GM12872 (cell line): ENCODE results near the gene GNAS.

ENCODE experiments used
- TF ChIP-seq, protein P1 (sequence below): IDR thresholded peaks from 3 replicates; pipeline ENCODE4 v1.5.1; 2011; ENCODE audit warnings: low read depth, mild to moderate bottlenecking, low read length, moderate library complexity; ENCODE audit not compliant: insufficient read depth

The GNAS gene

DNA sequence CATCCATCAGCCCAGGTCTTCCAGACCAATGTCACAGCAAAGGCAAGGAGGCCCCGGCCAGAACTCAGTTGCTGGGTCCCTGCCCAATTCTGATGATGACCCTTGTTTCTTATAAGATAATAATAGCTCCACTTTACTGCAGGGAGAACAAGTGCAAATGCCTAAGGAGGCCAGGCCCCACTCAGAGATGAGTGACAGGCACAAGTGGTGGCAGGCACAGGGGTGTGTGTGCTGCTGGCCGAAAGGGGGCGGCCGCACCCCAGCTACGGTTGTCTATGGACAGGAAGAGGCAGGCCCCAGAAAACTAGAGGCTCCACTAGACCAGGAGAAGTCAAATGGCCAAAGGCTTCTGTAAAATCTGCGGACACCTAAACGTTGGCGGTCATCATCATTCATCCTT, 30.4 kb upstream of the GNAS start:
- TF ChIP-seq, protein P1, sequence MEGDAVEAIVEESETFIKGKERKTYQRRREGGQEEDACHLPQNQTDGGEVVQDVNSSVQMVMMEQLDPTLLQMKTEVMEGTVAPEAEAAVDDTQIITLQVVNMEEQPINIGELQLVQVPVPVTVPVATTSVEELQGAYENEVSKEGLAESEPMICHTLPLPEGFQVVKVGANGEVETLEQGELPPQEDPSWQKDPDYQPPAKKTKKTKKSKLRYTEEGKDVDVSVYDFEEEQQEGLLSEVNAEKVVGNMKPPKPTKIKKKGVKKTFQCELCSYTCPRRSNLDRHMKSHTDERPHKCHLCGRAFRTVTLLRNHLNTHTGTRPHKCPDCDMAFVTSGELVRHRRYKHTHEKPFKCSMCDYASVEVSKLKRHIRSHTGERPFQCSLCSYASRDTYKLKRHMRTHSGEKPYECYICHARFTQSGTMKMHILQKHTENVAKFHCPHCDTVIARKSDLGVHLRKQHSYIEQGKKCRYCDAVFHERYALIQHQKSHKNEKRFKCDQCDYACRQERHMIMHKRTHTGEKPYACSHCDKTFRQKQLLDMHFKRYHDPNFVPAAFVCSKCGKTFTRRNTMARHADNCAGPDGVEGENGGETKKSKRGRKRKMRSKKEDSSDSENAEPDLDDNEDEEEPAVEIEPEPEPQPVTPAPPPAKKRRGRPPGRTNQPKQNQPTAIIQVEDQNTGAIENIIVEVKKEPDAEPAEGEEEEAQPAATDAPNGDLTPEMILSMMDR: no peak

DNA sequence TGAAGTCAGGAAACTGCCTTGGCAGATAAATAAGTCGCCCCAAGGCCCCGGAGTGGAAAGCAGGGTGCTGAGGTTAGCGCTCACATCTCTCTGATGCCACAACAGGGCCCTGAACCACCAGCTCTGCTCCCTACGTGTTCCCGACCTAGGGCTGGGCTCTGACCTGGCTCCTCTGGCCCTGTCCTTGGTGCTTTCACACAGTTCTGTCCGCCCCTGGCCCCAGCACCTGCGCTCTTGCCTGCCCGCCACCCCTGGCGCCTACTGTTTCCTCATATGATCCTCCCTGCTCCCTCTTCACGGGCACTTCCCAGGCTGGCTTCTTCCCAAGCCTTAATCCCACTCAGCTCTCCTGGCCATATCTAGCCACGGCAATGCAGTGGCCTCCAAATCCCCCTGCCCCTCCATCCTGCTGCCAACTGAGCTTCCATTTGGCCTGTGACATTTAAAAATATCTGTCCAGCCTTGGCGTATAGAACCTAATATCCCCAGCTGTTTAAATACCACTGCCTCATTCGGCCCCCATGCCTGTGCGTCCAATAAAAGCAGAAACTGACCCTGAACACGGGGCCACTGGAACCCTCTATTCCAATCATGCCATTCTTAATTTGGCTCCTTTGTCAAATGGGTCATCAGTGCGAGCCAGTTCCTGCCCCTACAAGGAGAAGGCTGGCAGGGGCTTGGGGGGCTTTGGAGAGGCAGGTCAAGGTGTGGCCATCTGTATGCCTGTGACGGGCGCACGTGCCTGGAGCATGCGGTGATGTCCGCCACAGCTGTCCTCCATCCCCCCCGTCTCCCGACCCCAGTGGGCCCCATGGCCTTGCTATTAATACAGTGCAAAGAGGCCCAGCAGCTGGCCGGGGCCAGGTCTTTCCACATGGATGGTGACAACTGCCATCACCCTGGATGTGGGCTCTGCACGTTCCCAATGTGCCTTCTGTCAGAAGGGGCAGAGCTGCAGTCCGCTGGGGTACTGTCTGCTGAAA, 29.5 kb upstream of the GNAS start:
- TF ChIP-seq, protein P1: no peak

DNA sequence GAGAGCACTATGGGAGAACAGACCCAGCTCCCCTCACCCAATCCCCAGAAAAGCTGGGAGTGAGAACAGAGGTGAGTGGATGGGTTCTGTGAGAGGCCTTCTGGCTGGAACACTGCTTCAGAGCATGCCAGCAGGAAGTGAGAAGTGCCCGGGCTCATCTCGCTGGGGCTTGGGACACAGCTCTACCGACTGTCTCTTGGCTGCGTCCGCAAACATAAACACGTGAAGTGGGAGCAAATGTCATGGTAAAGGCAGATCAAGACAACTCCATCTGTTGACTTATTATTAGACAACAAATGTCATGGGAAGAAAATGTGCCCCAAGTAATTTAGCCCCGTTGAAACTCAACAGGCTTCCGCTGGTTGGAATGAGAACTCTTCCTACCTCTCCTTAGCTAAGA, 27.7 kb upstream of the GNAS start:
- TF ChIP-seq, protein P1: no peak

DNA sequence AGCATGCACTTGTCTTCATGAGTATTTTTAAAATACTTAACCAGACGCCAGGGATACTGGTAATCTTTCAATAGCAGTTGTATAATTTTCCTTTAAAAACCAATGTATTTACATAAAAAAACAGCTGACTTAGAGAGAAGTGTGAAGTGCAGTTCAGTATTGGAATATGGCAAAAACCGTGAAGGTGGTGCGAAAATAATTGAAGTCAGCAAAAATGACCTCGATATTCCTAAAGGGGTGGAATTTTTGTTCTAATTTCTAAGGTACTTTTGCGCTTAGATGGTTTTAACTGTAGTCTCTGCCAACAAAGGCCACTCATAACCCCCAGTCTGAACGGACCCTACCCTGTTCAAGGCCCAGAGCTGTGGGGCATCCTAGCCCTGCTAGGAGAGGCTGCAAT, 27.1 kb upstream of the GNAS start:
- TF ChIP-seq, protein P1: no peak

DNA sequence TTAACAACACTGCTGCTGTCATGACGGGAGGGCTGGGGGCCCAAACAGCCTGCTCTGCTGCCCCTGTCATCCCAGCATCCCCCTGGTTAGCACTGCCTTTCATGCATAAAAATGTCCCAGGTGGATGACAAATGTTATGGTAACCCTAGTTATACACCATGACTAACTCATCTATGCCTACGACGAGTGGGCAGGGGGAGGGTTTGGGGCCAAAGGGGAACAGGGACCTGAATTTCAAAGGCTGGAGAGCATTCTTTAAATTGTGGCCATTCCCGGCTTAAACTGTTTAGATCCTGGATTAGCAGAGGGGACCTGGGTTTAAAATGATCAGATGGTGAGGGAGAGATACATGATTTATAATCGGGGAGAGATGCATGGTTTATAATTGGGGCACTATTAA, 26.2 kb upstream of the GNAS start:
- TF ChIP-seq, protein P1: no peak

DNA sequence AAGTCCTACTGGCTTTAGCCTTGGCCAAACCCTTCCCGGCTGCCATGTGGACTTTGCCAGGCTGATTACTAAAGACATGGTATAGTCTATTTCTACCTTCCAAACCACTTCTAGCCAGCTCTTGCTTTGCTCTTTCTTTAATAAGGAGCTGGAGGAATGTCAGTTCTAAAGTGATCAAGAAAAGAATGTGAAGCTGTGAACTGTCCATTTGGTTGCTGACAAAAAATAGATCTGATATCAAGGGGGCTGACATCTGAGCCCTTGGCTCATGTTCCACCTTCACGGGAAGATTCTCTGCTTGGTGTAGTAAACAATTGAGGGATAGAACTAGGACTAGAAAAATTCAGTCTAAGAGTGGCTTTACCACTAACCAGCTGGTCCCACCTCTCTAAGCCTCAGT, 24.4 kb upstream of the GNAS start:
- TF ChIP-seq, protein P1: no peak

DNA sequence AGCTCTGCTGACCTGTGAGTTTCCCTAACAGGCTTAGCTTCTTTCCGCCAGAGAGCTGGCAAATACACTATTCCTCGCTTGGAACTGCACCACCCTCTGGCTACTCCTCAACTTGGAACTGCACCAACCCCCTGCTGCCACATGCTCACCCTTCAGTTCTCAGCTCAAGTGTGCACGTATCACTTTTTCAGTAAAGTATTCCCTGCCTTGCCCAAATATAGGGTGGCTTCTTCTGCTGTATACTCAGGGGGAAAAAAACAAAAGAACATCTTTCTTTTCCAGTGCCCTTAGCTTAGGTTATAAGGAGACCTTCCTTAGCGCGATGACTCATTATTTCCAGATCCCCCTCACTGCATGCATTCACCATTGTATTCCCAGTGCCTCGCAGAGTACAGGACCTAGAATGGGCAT, 23.0 kb upstream of the GNAS start:
- TF ChIP-seq, protein P1: no peak
